ENCODE results near the gene BNIP1. TPM values are rescaled to one million over a fixed set of nuclear protein-coding genes. Genes with fewer than 3 reads are reported as not detected.

BNIP1 gene
- total RNA-seq, 3 donors from 2014 or later = 10.9 to 12.4 (median 11.4) TPM

- DNase-seq (no peak), ATAC-seq (no peak)
- Histone ChIP-seq H3K4me3 (no peak overlapping the region), H3K36me3 (ENCODE audit: low read depth) (no peaks in the 10 kb centered on the region), H3K9me3 (no peaks in the 10 kb centered on the region), H3K4me1 (ENCODE audit: low read depth) (no peaks in the 10 kb centered on the region)
- intact Hi-C loops (cut with DNase I, micrococcal nuclease) = no loop called here
- no peak for TF ChIP-seq CTCF (IDR thresholded peaks at IDR 0.05)
Measured at GRCh38 chr5:173192561-173192960, 48.2 kb downstream of the BNIP1 start.

GRCh38 chr5:173196133-173196952 is 52.0 kb downstream of the BNIP1 start:
- intact Hi-C loops (cut with DNase I, micrococcal nuclease) = no loop called here
- Histone ChIP-seq H3K36me3 (ENCODE audit: low read depth) (no peaks in the 10 kb centered on the region), H3K9me3 (peaks cover 9% of the 10 kb centered on the region), H3K4me1 (ENCODE audit: low read depth) (no peaks in the 10 kb centered on the region), H3K4me3 (no peak overlapping the region)
- TF ChIP-seq CTCF (IDR thresholded peaks at IDR 0.05) = no peak
- ATAC-seq (no peak), DNase-seq (no peak)

GRCh38 chr5:173197375-173197891 is 53.1 kb downstream of the BNIP1 start:
- Histone ChIP-seq H3K36me3 (ENCODE audit: low read depth) (no peaks in the 10 kb centered on the region), H3K9me3 (peaks cover 9% of the 10 kb centered on the region), H3K4me1 (ENCODE audit: low read depth) (no peaks in the 10 kb centered on the region), H3K4me3 (no peak overlapping the region)
- ATAC-seq (no peak), DNase-seq (no peak)
- TF ChIP-seq CTCF (IDR thresholded peaks at IDR 0.05) = no peak
- intact Hi-C loops (cut with DNase I, micrococcal nuclease) = no loop called here

- H3K36me3 ChIP-seq (ENCODE audit: low read depth) = no peaks in the 10 kb centered on the region
- DNase-seq = no peak
- no peaks in the 10 kb centered on the region for H3K4me1 ChIP-seq (ENCODE audit: low read depth)
- TF ChIP-seq CTCF (IDR thresholded peaks at IDR 0.05) = no peak
- intact Hi-C loops (cut with DNase I, micrococcal nuclease) = no loop called here
- no peak overlapping the region for H3K4me3 ChIP-seq
- no peak for ATAC-seq
- peaks cover 9% of the 10 kb centered on the region for H3K9me3 ChIP-seq
Measured at GRCh38 chr5:173198049-173198448, 53.7 kb downstream of the BNIP1 start.

GRCh38 chr5:173200356-173200755 is 56.0 kb downstream of the BNIP1 start:
- intact Hi-C loops (cut with DNase I, micrococcal nuclease) = no loop called here
- peaks cover 9% of the 10 kb centered on the region for H3K9me3 ChIP-seq
- DNase-seq = no peak
- no peaks in the 10 kb centered on the region for H3K4me1 ChIP-seq (ENCODE audit: low read depth)
- no peak overlapping the region for H3K4me3 ChIP-seq
- no peaks in the 10 kb centered on the region for H3K36me3 ChIP-seq (ENCODE audit: low read depth)
- TF ChIP-seq CTCF (IDR thresholded peaks at IDR 0.05) = no peak
- no peak for ATAC-seq

Measured in mucosa of descending colon (tissue), 3 donors.